SK-N-SH (cell line): ENCODE measurements around the gene TFCP2L1.

Source experiments
- CHD2 ChIP-seq: fragments of 150-350 bp; IDR thresholded peaks from 2 replicates; pipeline ENCODE4 v1.6.1; 2018; ENCODE audit warnings: low read length; ENCODE audit not compliant: partially characterized antibody
- CTCF ChIP-seq: fragments of 200-600 bp; sonication (generic); IDR thresholded peaks from 2 replicates; pipeline ENCODE4 v1.6.1; 2017; ENCODE audit warnings: antibody characterized with exemption, mild to moderate bottlenecking, moderate library complexity
- FOXJ3 ChIP-seq: sonication (generic); formaldehyde crosslinking; IDR thresholded peaks from 2 replicates; pipeline ENCODE4 v1.5.1; 2020; ENCODE audit warnings: mild to moderate bottlenecking, missing genetic modification reagents
- JUND ChIP-seq: IDR thresholded peaks from 2 replicates; pipeline ENCODE4 v1.4.0; 2012
- MEF2A ChIP-seq: IDR thresholded peaks from 2 replicates; pipeline ENCODE4 v1.4.0; 2012; ENCODE audit warnings: low read depth, borderline replicate concordance
- PBX3 ChIP-seq: IDR thresholded peaks from 2 replicates; pipeline ENCODE4; 2012
- POLR2AphosphoS5 ChIP-seq: IDR thresholded peaks from 2 replicates; pipeline ENCODE4 v1.6.1; 2012; ENCODE audit warnings: low read depth, low read length
- RFX5 ChIP-seq: IDR thresholded peaks from 2 replicates; pipeline ENCODE4 v1.6.1; 2012; ENCODE audit warnings: mild to moderate bottlenecking, improper control_type of control experiment, low read length
- RXRA ChIP-seq: IDR thresholded peaks from 2 replicates; pipeline ENCODE4 v1.4.0; 2012; ENCODE audit warnings: low read depth, mild to moderate bottlenecking, borderline replicate concordance
- SIN3A ChIP-seq: IDR thresholded peaks from 2 replicates; pipeline ENCODE4 v1.6.1; 2012; ENCODE audit warnings: low read depth, mild to moderate bottlenecking, low read length, moderate library complexity, borderline replicate concordance
- SMC3 ChIP-seq: IDR thresholded peaks from 2 replicates; pipeline ENCODE4 v1.6.1; 2012; ENCODE audit warnings: low read depth, low read length, improper control_type of control experiment
- TCF12 ChIP-seq: IDR thresholded peaks from 2 replicates; pipeline ENCODE4 v1.4.0; 2012
- TF ChIP-seq, protein P1 (sequence below): IDR thresholded peaks from 2 replicates; pipeline ENCODE4 v1.6.1; 2012; ENCODE audit warnings: mild to moderate bottlenecking, low read depth, low read length, moderate library complexity

DNA sequence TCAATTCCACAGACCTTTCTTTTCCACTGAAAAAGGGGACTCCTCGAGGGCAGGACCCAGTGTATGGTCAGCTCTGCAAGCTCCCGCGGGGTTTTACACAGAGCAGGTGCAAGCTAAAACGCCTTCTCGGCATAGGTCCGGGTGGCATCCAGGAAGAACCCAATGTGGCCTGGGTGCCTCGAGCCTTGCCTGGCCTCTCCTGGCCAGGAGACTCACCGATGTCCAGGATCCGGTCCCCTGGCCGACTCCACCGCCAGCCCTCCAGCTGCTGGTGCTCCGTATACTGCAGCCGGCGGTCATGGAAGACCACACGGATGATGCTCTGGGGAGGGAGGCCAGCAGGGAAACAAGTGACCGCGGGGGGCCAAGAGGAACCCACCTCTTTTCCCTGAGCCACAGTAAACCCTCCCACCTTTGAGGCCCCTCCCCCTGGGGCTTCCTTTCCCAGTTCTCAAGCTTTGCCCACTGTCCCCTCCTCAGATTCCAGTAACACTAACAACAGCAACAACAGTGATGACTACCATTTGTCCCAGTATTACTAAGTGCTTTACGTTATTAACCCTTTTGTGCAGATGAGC is 36.1 kb downstream of the TFCP2L1 start:
- TF ChIP-seq CTCF = no peak
- TF ChIP-seq SMC3 = no peak
- TF ChIP-seq PBX3 = no peak
- no peak for TF ChIP-seq RXRA
- TF ChIP-seq TCF12 = no peak
- no peak for TF ChIP-seq RFX5
- TF ChIP-seq CHD2 = no peak
- TF ChIP-seq, protein P1, sequence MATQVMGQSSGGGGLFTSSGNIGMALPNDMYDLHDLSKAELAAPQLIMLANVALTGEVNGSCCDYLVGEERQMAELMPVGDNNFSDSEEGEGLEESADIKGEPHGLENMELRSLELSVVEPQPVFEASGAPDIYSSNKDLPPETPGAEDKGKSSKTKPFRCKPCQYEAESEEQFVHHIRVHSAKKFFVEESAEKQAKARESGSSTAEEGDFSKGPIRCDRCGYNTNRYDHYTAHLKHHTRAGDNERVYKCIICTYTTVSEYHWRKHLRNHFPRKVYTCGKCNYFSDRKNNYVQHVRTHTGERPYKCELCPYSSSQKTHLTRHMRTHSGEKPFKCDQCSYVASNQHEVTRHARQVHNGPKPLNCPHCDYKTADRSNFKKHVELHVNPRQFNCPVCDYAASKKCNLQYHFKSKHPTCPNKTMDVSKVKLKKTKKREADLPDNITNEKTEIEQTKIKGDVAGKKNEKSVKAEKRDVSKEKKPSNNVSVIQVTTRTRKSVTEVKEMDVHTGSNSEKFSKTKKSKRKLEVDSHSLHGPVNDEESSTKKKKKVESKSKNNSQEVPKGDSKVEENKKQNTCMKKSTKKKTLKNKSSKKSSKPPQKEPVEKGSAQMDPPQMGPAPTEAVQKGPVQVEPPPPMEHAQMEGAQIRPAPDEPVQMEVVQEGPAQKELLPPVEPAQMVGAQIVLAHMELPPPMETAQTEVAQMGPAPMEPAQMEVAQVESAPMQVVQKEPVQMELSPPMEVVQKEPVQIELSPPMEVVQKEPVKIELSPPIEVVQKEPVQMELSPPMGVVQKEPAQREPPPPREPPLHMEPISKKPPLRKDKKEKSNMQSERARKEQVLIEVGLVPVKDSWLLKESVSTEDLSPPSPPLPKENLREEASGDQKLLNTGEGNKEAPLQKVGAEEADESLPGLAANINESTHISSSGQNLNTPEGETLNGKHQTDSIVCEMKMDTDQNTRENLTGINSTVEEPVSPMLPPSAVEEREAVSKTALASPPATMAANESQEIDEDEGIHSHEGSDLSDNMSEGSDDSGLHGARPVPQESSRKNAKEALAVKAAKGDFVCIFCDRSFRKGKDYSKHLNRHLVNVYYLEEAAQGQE = no peak
- TF ChIP-seq JUND = no peak
- no peak for TF ChIP-seq POLR2AphosphoS5
- TF ChIP-seq MEF2A = no peak
- no peak for TF ChIP-seq FOXJ3
- TF ChIP-seq SIN3A = no peak
